ENCODE measurements around the gene PPP1R9B.

Gene PPP1R9B

GRCh38 chr17:50172130-50172529, 21.7 kb upstream of the PPP1R9B start:
- no peak for DNase-seq

GRCh38 chr17:50171371-50172071, 21.0 kb upstream of the PPP1R9B start:
- DNase-seq: no peak

DNA sequence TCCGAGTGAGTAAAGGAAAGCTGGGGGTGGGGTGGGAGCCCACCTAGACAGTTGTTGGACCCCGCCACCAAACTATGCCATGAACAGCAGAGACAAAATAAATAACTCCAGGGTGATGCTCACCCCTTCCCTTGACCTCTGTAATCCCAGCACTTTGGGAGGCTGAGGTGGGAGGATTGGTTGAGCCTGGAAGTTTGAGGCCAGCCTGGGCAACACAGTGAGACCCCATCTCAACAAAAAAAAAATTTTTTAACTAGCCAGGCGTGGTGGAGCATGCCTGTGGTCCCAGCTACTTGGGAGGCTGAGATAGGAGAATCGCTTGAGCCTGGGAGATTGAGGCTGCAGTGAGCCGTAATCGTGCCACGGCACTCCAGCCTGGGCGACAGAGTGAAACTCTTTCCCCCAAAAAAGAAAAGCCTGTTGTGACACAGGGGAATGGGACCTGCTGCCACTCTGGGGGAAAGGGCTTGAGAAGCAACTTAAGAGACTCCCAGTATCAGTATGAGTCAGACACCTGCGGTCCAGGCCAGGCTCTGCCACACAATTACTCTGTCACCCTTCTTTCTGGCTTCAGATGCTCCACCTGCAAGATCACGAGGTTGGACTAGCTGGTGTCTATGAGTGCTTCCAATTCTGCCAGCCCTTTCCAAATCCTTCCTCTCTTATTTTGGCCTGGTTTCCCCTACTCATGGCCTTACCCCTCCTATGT, 20.3 kb upstream of the PPP1R9B start:
- no peak for DNase-seq

- no peak for DNase-seq
Measured at GRCh38 chr17:50169881-50170459, 19.5 kb upstream of the PPP1R9B start.

DNA sequence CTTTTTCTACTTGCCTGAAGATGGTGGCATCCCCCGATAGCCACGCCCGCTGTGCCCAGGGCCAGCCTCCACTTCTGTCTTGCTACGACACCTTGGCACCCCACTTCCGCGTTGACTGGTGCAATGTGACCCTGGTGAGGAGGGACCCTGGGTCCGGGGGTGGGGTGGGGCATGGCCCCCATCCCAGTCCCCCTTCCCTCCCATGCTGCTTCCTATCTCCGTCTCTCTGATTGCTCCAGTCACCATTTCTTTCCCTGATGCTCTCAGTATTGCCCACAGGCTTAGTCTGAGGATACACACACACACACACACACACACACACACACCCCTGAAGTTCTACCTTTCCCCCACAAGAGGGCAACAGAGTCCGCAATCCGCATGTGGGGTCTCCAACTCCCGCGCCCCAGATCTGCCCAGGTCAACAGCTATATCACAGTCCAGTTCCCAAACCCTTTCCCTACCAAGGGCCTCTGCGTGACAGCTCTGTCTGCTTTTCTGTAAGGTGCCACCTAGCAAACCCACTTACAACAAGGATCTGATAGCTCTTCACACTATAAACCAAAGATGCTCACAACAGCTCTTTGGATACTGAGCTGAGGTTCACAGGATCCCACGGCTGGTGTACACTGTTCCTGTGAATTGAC, 18.8 kb upstream of the PPP1R9B start:
- peak; percentile 61 to 65 for DNase-seq

DNA sequence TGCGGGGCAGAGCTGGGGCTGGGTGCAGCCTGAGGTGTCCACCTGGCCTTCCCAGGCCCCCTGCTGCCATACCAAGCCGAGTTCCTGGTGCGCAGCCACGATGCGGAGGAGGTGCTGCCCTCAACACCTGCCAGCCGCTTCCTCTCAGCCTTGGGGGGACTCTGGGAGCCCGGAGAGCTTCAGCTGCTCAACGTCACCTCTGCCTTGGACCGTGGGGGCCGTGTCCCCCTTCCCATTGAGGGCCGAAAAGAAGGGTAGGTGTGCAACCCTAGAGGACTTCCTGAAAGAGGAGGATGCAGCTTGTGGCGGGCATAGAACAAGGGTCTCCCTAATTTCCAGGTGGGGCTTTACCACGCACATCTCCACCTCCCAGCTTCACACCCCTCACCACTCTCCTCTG, 17.8 kb upstream of the PPP1R9B start:
- no peak for DNase-seq

DNA sequence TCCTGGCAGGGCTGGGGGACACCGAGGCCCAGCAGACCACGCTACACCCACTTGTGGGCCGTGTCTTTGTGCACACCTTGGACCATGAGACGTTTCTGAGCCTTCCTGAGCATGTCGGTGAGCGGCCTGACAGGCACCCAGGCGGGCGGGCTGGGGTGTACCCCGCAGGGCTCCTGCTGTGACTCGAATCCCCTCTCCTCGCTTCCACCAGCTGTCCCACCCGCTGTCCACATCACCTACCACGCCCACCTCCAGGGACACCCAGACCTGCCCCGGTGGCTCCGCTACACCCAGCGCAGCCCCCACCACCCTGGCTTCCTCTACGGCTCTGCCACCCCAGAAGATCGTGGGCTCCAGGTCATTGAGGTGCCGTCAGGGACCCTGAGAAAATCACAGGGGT, 16.9 kb upstream of the PPP1R9B start:
- no peak for DNase-seq

- DNase-seq: no peak
Measured at GRCh38 chr17:50166518-50167181, 16.2 kb upstream of the PPP1R9B start.

- no peak for DNase-seq
Measured at GRCh38 chr17:50165867-50166517, 15.5 kb upstream of the PPP1R9B start, which contains the start of gene SGCA. TSS of gene SGCA (plus strand) at chr17:50166005. CDS start at chr17:50166041, 36 bp downstream.

DNA sequence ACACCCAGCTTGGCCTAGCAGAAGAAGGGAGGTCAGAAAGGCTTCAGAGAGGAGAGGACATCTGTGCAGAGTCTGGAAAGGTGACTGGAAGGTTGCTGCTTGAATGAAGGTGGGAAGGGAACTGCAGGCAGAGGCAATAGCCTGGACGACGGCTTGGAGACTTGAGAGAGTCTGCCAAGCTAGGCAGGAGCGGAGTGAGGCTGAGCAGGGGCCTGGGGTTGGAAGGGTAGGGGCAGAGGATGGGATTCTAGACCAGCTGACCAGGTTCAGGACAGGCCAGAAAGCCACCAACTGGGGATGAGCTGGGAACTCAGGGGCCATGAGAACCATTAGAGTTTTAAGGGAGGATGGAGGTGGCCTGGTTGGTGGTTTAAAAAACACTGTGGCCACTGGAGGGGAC, 15.0 kb upstream of the PPP1R9B start:
- no peak for DNase-seq

- no peak for DNase-seq
Measured at GRCh38 chr17:50165066-50165465, 14.6 kb upstream of the PPP1R9B start.

DNA sequence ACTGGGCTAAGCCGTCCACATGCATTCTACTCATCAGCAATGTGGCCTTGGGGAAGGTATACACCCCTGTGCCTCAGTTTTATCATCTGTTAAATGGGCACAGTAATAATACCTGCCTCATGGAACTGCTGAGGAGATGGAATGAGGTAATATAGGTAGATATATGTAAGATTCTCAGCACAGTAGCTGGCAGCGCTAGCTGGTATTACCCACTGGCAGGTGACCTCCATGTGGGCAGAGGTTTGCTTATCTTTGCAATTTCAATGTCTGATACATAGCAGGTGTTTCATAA, 14.2 kb upstream of the PPP1R9B start:
- DNase-seq: no peak

GRCh38 chr17:50163843-50164696, 13.6 kb upstream of the PPP1R9B start:
- peak; percentile 67 to 85 for DNase-seq

DNA sequence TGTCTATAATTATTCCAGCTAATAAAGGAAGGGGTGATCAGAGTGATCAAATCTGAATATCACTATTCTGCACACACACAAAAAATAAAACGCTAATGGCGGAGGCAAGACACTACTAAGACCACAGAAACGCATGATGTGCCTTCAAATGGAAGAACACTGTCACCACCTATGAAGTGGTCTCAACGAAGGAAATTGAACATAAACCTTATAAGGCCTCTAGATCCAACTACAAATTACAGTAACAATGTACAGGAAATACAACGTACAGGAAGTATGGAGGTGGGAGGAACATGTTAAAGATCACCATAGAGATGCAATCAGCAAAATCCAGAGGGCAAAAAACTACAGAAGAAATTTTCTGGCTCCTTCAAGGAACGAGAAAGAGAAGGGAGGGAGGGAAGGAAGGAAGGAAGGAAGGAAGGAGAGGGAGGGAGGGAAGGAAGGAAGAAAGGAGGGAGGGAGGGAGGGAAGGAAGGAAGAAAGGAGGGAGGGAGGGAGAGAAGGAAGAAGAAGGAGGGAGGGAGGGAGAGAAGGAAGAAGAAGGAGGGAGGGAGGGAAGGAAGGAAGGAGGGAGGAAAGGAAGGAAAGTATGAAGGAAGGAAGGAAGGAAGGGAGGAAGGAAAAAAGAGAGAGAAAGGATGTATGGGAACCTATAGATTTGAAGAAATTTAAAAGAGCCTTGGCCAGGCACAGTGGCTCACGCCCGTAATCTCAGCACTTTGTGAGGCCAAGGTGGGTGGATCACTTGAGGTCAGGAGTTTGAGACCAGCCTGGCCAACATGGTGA, 12.2 kb upstream of the PPP1R9B start:
- no peak for DNase-seq

DNA sequence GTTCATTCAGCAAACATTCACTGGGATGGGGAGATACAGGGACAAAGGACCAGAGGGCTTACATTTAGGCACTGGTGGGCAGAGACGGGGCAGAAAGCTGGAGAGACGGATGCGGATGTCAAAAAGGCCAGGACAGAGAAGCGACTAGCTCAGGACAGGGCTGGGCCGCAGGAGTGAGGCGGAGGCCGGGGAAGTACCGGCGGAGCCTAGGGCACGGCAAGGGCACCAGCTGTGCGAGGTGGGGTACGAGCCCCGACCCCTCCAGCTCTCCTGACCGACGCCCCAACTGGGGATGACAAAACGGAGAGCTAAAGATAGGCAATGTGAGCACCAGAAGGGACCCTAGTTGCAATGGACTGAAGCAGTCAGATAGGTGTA, 11.4 kb upstream of the PPP1R9B start:
- no peak for DNase-seq

DNA sequence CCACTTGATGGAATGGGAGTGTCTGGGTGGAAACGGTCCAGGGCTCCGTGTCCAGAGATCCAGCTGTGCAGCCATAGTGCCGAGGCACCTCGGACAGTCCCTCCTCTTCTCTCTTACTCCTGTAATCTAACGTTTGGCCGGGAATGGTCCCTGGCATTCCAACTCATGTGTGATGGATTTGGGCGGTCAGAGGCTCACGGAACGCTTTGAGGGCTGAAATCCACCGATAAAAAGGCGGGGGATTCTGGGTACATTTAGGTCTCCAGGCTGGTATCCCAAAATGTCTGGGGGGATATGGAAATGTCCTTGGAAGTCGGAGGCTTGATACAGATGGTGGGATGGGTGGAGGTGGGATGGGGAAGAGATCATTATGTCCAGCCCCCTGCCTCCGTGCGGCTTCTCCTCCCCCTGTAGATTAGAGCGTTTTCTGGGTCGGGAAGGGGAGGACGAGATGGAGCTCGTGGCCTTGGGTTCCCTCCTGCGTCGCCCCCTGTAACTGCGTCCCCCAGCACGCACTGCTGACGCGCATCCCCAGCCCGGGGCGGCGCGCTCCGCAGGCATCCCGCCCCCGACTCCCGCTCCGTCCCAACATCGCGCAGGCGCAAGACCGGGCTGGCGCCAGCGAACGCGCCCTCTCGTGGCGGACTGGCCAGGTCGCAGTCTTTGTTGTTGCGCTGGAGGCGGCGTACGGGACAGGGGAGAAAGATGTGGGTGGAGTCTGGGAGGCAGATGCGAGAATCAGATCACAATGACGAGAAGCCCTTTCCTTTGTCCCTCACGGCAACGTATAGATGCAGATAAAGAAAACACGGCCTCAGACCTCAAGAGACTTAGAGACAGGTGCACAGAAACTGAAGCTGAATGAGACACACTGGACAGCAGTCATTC, 10.8 kb upstream of the PPP1R9B start:
- peak; percentile 86 to 88 for DNase-seq

DNA sequence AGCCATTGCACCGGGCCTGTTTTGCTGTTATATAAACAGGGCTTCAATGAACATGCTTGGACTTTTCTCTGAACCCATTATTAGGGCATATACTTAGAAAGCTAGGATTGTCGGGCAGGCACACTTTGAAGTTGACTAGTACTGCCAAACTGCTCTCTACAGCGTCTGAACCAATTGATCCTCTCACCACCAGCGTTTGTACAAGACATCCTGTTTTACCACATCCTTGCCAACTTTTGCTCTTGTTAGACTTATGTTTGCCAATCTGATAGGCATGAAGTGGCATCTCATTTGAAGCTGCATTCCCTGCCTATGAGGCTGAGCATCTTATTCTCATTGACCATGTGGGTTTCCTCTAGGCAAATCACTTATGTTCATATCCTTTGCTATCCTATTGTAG, 7.4 kb upstream of the PPP1R9B start:
- no peak for DNase-seq

DNA sequence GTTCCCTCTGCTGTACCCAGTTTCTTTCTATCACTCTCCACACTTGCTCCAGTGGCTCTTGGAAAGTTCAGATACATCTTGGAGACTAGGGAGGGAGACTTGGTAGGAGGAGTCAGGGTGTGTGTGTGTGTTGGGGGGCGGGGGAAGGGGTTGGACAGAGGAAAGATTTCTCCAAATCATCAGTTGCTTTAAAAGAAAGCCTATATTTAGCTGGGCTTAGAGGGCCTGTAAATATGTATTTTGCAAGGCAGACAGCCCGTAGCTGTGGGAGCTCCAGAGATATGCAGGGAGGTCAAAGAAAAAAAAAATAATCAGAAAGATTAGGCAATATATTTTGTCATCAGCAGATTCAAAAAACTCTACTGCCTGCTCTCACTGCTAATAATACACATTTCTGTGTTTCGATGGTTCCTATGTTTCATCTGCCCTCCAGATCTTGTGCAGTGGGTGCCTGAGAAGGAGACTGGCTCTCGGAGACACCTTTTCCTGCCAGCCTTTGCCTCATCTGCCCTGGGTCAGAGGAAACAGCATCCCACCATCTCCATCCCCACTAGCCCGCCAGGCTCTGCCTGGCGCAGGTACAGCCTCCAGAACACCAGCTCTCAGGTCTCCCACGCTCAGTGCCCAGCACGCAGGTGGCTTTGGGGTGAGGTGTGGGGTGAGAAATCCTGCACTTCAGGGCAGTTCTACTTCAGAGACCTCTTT, 4.8 kb upstream of the PPP1R9B start:
- DNase-seq: peak; percentile 32 to 35

GRCh38 chr17:50154604-50155003, 4.1 kb upstream of the PPP1R9B start:
- no peak for DNase-seq
